ENCODE data around the gene KIRREL1. TPM values are rescaled to one million over a fixed set of nuclear protein-coding genes. Genes with fewer than 3 reads are reported as not detected.

The KIRREL1 gene
- total RNA-seq, 1 experiment from 2014 or later: 30.5 TPM

GRCh38 chr1:158113759-158114127 lies 120.3 kb downstream of the KIRREL1 start:
- H2BK12ac ChIP-seq (ENCODE audit: insufficient read length, low read depth, low read length): no peak overlapping the region
- peaks cover 38 to 46% of the 10 kb centered on the region in 2 experiments for H3K4me1 Mint-ChIP-seq

More at GRCh38 chr1:158113759-158114127, 120.3 kb downstream of the KIRREL1 start:
- Histone ChIP-seq H3K4me1 (ENCODE audit: insufficient read depth, low read length) (peaks cover 10% of the 10 kb centered on the region; the same call in 1 of the 2 replicates), H4K5ac (ENCODE audit: insufficient read length, low read depth, low read length) (no peak overlapping the region), H3K23ac (ENCODE audit: insufficient read length, low read depth, low read length) (no peak overlapping the region), H4K20me1 (ENCODE audit: control insufficient read depth, insufficient read depth, insufficient read length) (no peaks in the 10 kb centered on the region), H4K91ac (ENCODE audit: insufficient read length, low read depth, low read length) (no peak overlapping the region), H3T11ph (ENCODE audit: low read length) (no peak overlapping the region), H3K27me3 (ENCODE audit: insufficient read depth, low read length) (peaks cover 5% of the 10 kb centered on the region; the same call in 1 of the 2 replicates), H3K79me2 (ENCODE audit: insufficient read depth, low read length) (no peaks in the 10 kb centered on the region), H3K18ac (ENCODE audit: insufficient read length, low read depth, low read length) (no peak overlapping the region), H4K8ac (replicated peaks; ENCODE audit: insufficient read length, low read depth, low read length) (no peak overlapping the region), H2BK20ac (ENCODE audit: low read depth, low read length, poor library complexity, severe bottlenecking) (no peak overlapping the region), H3K79me1 (ENCODE audit: insufficient read depth, low read depth, low read length, poor library complexity, severe bottlenecking) (no peaks in the 10 kb centered on the region), H3K9me3 (ENCODE audit: control insufficient read depth, low read depth, low read length) (no peaks in the 10 kb centered on the region), H3K4ac (ENCODE audit: low read depth, low read length) (no peak overlapping the region), H3K9ac (ENCODE audit: extremely low read depth, insufficient read length, low read length) (no peak overlapping the region), H2BK120ac (ENCODE audit: low read depth, low read length, poor library complexity, severe bottlenecking) (no peak overlapping the region), H3K14ac (ENCODE audit: insufficient read depth, low read length) (no peak overlapping the region), H2BK15ac (ENCODE audit: low read depth, low read length) (no peak overlapping the region), H3K27ac (ENCODE audit: insufficient read length, low read depth, low read length) (no peak overlapping the region), H2BK5ac (ENCODE audit: insufficient read length, low read length) (no peak overlapping the region), H3K56ac (ENCODE audit: insufficient read length, low read depth, low read length) (no peak overlapping the region), H2AK5ac (ENCODE audit: insufficient read length, low read length) (no peak overlapping the region), H3K23me2 (ENCODE audit: insufficient read length, low read depth, low read length, poor library complexity, severe bottlenecking) (no peaks in the 10 kb centered on the region), H3K4me2 (ENCODE audit: insufficient read depth, insufficient read length, low read length) (peak overlapping the region; percentile 59), H2AFZ (ENCODE audit: low read length) (no peak overlapping the region)
- peaks cover 41% of the 10 kb centered on the region for H3K27me3 Mint-ChIP-seq (ENCODE audit: low read depth)
- H3K9me3 Mint-ChIP-seq: peaks cover 2 to 4% of the 10 kb centered on the region in 2 experiments; a peak in 3 of 5 replicates
- H3K27ac Mint-ChIP-seq: peak overlapping the region in 1 of 3 experiments; percentile 36; a peak in 2 of 7 replicates
- DNase-seq: no peak
- H3K36me3 Mint-ChIP-seq (ENCODE audit: insufficient read depth in 1 of 3, low read depth in 3 of 3): peaks cover 5 to 8% (median 6%) of the 10 kb centered on the region in 3 experiments; a peak in 6 of 7 replicates
- H3K4me3 Mint-ChIP-seq: peak overlapping the region; percentile 68 to 77
- TF ChIP-seq CTCF (conservative IDR thresholded peaks at IDR 0.05): no peak
- no CpG with 5 or more reads among the region's 8 CpGs for WGBS (ENCODE audit: extremely low coverage, insufficient read length, low lambda C conversion rate)

All from H9 (cell line).